GM12873 (cell line): ENCODE data around the gene RPS21.

Experiments
- TF ChIP-seq, protein P1 (sequence below): IDR thresholded peaks from 2 replicates; pipeline ENCODE4 v1.5.1; 2012; ENCODE audit warnings: low read depth, mild to moderate bottlenecking, moderate library complexity, low read length, control low read depth; ENCODE audit not compliant: insufficient read depth; ENCODE audit errors: missing control alignments

Gene RPS21

DNA sequence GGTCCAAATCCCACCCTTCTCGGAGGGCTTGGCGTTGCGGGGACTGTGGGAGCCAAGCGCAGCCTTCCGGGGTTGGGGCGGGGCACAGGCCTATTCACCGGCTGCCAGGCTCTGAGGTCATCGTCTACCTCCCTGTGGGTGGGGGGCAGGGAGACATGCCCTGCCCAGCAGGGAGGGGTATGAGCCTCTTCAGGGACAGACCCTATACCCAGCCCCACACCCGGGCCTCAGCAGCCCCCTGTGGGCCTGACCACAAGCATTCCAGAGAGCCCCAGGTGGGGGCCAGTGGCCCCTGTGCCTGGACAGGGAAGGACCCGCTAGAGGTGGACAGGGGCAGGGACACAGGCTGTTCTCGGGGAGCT, 31.4 kb upstream of the RPS21 start:
- TF ChIP-seq, protein P1, sequence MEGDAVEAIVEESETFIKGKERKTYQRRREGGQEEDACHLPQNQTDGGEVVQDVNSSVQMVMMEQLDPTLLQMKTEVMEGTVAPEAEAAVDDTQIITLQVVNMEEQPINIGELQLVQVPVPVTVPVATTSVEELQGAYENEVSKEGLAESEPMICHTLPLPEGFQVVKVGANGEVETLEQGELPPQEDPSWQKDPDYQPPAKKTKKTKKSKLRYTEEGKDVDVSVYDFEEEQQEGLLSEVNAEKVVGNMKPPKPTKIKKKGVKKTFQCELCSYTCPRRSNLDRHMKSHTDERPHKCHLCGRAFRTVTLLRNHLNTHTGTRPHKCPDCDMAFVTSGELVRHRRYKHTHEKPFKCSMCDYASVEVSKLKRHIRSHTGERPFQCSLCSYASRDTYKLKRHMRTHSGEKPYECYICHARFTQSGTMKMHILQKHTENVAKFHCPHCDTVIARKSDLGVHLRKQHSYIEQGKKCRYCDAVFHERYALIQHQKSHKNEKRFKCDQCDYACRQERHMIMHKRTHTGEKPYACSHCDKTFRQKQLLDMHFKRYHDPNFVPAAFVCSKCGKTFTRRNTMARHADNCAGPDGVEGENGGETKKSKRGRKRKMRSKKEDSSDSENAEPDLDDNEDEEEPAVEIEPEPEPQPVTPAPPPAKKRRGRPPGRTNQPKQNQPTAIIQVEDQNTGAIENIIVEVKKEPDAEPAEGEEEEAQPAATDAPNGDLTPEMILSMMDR: no peak

DNA sequence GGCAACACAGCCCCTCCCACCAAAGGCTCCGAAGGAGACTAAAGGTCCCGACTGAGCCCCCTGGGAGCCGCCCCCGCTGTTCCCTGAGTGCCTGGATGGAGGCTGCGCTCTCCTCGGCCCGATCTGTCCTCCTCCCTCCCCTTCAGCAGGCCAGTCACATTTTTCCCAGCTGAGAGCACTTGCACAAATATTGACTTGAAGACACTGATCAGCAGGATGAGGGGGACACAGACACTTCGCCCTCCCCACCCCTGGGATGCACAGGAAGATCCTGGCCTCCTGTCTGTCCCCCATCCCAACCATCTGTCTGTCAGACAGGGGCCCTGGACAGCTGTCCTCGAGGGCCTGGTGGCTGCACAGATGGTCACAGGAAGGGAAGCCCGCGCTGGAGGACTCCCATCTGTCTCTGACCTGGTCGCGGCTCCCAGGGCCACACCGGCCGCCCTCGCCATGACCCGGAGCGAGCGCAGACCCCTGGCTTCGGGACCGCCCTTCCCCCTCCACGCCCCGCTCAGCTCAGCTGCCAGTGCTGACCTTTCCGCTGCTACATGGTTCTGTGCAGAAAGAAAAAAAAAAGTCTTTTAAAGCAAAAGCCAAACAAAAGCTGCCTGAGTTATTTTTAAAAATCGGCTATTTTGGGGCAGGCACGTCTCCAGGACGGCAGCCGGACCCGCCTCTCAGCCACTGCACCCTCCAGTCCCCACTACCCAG, 30.9 kb upstream of the RPS21 start:
- TF ChIP-seq, protein P1: no peak

DNA sequence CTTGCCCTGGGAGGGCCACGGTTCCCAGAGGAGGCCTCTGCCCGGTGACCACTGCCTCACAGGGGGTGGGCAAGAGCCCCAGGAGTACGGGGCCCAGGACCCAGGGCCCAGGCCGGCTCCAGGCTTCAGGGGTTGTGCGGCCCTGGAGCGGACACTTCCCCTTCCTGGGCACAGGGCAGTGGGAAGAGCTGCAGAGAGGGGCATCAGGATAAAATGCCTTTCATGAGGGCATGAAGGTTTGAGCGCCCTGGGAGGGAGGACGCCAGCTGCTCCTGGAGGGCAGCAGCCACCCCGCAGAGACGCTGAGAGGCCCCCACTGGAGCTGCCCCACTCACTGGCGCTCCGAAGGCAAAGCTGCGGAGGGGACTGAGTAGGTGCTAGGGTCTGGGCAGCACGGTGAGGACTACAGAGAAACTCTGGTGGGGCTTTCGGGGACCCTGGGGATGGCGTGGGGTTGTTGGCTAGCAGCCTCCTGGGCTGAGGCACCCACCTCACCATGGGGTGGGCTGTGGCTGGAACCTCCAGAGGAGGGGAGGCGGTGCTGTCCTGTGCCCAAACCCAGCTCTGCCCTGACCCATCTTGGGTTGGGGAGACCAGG, 30.2 kb upstream of the RPS21 start:
- TF ChIP-seq, protein P1: no peak

DNA sequence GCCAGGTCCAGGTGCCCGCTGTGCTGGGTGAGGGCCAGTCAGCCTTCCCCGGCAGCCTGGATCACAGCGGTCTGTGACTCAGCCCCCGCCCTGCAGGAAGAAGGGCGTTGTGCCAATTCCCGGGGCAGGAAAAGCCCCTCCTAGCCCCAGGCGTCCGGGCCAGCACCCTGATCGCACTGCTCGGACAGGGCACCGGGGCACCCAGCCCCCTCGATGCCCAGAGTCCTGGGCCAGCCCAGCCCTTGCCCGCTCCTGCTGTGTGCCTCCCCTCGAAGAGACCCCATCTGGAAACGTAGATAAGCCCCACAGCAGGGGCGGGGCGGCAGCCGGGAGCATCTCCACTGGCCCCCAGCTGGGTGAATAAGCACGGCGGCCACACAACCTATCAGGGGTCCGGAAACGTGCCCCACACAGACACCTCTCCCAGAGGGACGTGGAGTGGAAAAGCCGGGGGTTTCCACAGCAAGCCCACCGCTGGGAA, 29.7 kb upstream of the RPS21 start:
- TF ChIP-seq, protein P1: no peak

DNA sequence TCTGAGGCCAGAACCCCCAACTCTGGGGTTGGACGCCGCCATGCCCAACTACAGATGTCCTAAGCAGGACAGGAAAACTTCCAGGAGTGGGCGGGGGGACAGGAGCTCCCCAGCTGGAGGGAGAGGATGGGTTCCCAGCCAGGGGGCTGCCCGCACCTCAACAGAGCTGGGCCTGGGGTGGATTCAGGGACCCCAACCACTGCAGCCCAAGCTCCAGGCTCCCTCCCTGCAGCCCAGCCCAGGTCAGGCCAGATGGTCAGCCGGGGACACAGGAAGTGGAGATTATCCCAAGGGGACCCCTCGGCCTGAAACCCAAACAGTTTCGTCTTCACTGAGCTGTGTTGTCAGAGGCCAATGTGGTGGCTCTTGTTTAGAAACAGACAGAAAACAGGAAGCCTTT, 29.2 kb upstream of the RPS21 start:
- TF ChIP-seq, protein P1: no peak

DNA sequence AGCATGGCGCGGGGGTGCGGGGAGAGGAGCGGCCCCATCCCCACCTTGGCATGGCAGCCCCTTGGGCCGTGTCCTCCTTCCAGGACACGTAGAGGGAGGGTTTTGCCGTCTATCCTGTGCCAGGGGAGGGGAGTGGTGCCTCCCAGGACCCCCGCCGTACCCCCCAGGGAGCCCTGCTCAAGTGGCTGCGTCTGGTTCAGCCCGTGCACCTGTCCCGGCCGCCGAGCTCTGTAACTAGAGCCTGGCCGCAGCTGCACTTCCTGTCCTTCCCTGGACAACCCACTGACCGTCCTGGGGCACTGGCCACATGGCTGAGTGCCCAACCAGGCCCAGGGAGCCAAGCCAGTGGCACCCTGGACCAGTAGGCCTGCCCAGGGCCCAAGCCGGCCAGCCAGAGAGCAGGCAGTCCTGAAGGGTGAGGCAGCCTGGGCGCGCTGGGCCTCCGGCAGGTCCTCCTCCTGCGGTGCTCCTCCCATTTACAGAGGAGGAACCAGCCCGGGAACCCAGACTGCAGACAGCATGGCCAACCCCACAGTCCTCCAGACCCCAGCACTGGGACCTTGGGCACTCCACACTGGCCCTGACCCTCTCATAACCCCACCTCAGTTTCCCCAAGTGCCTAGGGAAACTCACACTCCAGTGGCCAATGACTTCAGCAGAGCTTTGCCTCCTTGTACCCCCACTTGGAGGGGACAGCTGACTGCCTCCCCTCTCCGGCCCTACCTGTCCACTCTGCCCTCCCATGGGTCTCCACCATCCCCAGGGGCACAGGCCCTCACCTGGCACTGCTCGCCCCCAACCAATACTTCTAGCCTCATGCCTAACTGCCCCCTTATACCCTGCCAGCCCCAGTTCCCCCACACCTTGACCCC, 28.5 kb upstream of the RPS21 start:
- TF ChIP-seq, protein P1: no peak

DNA sequence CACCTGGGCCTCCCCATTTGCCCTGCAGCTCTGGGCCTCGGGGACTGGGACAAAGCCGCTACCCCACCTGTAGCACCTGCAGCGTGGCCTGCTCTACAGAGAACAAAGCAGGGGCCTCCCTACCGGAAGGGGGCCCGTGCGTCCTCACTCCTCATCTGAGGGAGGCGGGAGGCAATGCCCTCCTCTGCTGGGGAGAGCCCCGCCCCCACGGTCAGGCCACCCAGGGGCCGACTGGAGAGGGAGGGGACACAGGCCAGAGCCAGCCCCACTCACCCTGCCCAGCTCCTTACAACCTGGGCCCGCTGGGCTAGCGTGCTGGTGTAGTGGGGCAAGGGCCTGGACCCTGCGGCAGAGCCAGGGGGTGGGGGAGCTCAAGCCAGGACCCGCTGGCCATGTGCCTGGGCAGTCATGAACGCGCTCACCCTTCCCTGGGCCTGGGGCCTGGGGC, 27.8 kb upstream of the RPS21 start:
- TF ChIP-seq, protein P1: no peak
